ENCODE data around the gene DGKD. TPM values are rescaled to one million over a fixed set of nuclear protein-coding genes. Genes with fewer than 3 reads are reported as not detected.

DGKD gene
- total RNA-seq, 1 donor from 2014 or later = 44.7 TPM

GRCh38 chr2:233338812-233339368 lies 15.4 kb upstream of the DGKD start:
- DNase-seq (ENCODE audit: low spot score) = no peak

GRCh38 chr2:233339427-233339826 lies 14.9 kb upstream of the DGKD start:
- DNase-seq (ENCODE audit: low spot score) = no peak

GRCh38 chr2:233341296-233341695 lies 13.0 kb upstream of the DGKD start:
- DNase-seq (ENCODE audit: low spot score) = no peak

GRCh38 chr2:233342301-233342700 lies 12.0 kb upstream of the DGKD start:
- no peak for DNase-seq (ENCODE audit: low spot score)

- no peak for DNase-seq (ENCODE audit: low spot score)
Observed at GRCh38 chr2:233343171-233343705, 11.1 kb upstream of the DGKD start.

- DNase-seq (ENCODE audit: low spot score) = no peak
Observed at GRCh38 chr2:233346376-233346775, 7.9 kb upstream of the DGKD start.

- DNase-seq (ENCODE audit: low spot score) = no peak
Observed at GRCh38 chr2:233346930-233347329, 7.4 kb upstream of the DGKD start.

GRCh38 chr2:233349005-233349998 lies 5.0 kb upstream of the DGKD start:
- no peak for DNase-seq (ENCODE audit: low spot score)

- DNase-seq (ENCODE audit: low spot score) = no peak
Observed at GRCh38 chr2:233350708-233351107, 3.6 kb upstream of the DGKD start.

- no peak for DNase-seq (ENCODE audit: low spot score)
Observed at GRCh38 chr2:233351423-233351822, 2.9 kb upstream of the DGKD start.

GRCh38 chr2:233352141-233352842 lies 2.0 kb upstream of the DGKD start:
- DNase-seq (ENCODE audit: low spot score) = no peak

GRCh38 chr2:233353101-233353768 lies 1.1 kb upstream of the DGKD start:
- no peak for DNase-seq (ENCODE audit: low spot score)

GRCh38 chr2:233354500-233354924 lies 218 bp downstream of the DGKD start:
- DNase-seq (ENCODE audit: low spot score) = no peak

GRCh38 chr2:233354971-233355574 lies 779 bp downstream of the DGKD start:
- no peak for DNase-seq (ENCODE audit: low spot score)

- no peak for DNase-seq (ENCODE audit: low spot score)
Observed at GRCh38 chr2:233355916-233356315, 1.6 kb downstream of the DGKD start.

- DNase-seq (ENCODE audit: low spot score) = no peak
Observed at GRCh38 chr2:233356546-233357308, 2.4 kb downstream of the DGKD start.

GRCh38 chr2:233358335-233358734 lies 4.0 kb downstream of the DGKD start:
- no peak for DNase-seq (ENCODE audit: low spot score)

GRCh38 chr2:233358947-233359346 lies 4.7 kb downstream of the DGKD start:
- DNase-seq (ENCODE audit: low spot score) = no peak

GRCh38 chr2:233359823-233360222 lies 5.5 kb downstream of the DGKD start:
- DNase-seq (ENCODE audit: low spot score) = no peak

- DNase-seq (ENCODE audit: low spot score) = no peak
Observed at GRCh38 chr2:233360771-233361176, 6.5 kb downstream of the DGKD start.

All from ureter (tissue), 1 donor.